Measurements from ENCODE around the gene ID1.

- TF ChIP-seq CTCF (IDR thresholded peaks at IDR 0.05) (no peak), POLR2A (IDR thresholded peaks at IDR 0.05) (no peak)
These were observed 39.3 kb upstream of the ID1 start for GRCh38 chr20:31565699-31566318.
